Type B pancreatic cell (in vitro differentiated cells): ENCODE data around the gene HELQ. TPM values are rescaled to one million over a fixed set of nuclear protein-coding genes. Genes with fewer than 3 reads are reported as not detected.
A peak's percentile ranks its signal among the peaks of the same experiment; 100 is the strongest.

Experiments
- DNase-seq: peaks from one replicate; pipeline ENCODE4 v3.0.0; 2021; ENCODE audit warnings: mixed read lengths; ENCODE audit not compliant: unreplicated experiment; ENCODE audit errors: extremely low spot score
- H3K27ac Mint-ChIP-seq: 2 replicates; pipeline ENCODE4 v1.8.0; 2021; ENCODE audit warnings: mild to moderate bottlenecking, mixed read lengths
- H3K27me3 Mint-ChIP-seq: 2 replicates; pipeline ENCODE4 v1.8.0; 2021; ENCODE audit warnings: mixed read lengths
- H3K36me3 Mint-ChIP-seq: 2 replicates; pipeline ENCODE4 v1.8.0; 2021; ENCODE audit warnings: mixed read lengths
- H3K4me1 Mint-ChIP-seq: one replicate; pipeline ENCODE4 v1.8.0; 2021; ENCODE audit warnings: mixed read lengths; ENCODE audit not compliant: unreplicated experiment
- H3K4me3 Mint-ChIP-seq: 2 replicates; pipeline ENCODE4 v1.8.0; 2021; ENCODE audit warnings: mild to moderate bottlenecking, mixed read lengths
- H3K9me3 Mint-ChIP-seq: 2 replicates; pipeline ENCODE4 v1.8.0; 2021; ENCODE audit warnings: mixed read lengths
- CTCF ChIP-seq: fragments of 200-600 bp; sonication (generic); conservative IDR thresholded peaks from 2 replicates; pipeline ENCODE4 v1.5.0; 2021; ENCODE audit warnings: antibody characterized with exemption, mild to moderate bottlenecking
- total RNA-seq: library from RNA; stranded (reverse); gene quantifications from 2 replicates; pipeline ENCODE4 v1.2.1, GENCODE V29; 2021; ENCODE audit warnings: low replicate concordance

The HELQ gene
- total RNA-seq, 1 donor from 2014 or later = 18.0 TPM

- no peak for DNase-seq
- Mint-ChIP-seq H3K27ac (no peak overlapping the region), H3K4me1 (peaks cover 6% of the 10 kb centered on the region), H3K27me3 (no peaks in the 10 kb centered on the region), H3K4me3 (no peak overlapping the region), H3K36me3 (no peaks in the 10 kb centered on the region), H3K9me3 (no peaks in the 10 kb centered on the region)
- no peak for TF ChIP-seq CTCF
Observed at GRCh38 chr4:83370640-83370906, 85.0 kb downstream of the HELQ start.

- Mint-ChIP-seq H3K9me3 (no peaks in the 10 kb centered on the region), H3K4me3 (no peak overlapping the region), H3K36me3 (no peaks in the 10 kb centered on the region), H3K4me1 (peaks cover 6% of the 10 kb centered on the region), H3K27ac (no peak overlapping the region), H3K27me3 (no peaks in the 10 kb centered on the region)
- TF ChIP-seq CTCF = no peak
- DNase-seq = no peak
Observed at GRCh38 chr4:83369831-83370639, 85.6 kb downstream of the HELQ start.

- Mint-ChIP-seq H3K27ac (no peak overlapping the region), H3K9me3 (no peaks in the 10 kb centered on the region), H3K4me1 (peaks cover 6% of the 10 kb centered on the region), H3K27me3 (no peaks in the 10 kb centered on the region), H3K4me3 (no peak overlapping the region), H3K36me3 (no peaks in the 10 kb centered on the region)
- no peak for TF ChIP-seq CTCF
- no peak for DNase-seq
Observed at GRCh38 chr4:83364312-83364711, 91.3 kb downstream of the HELQ start.

- Mint-ChIP-seq H3K27ac (peak overlapping the region; percentile 53), H3K4me1 (peaks cover 6% of the 10 kb centered on the region)
Observed at GRCh38 chr4:83362492-83363329, 92.9 kb downstream of the HELQ start.

More at GRCh38 chr4:83362492-83363329, 92.9 kb downstream of the HELQ start:
- Mint-ChIP-seq H3K4me3 (no peak overlapping the region), H3K27me3 (no peaks in the 10 kb centered on the region), H3K9me3 (no peaks in the 10 kb centered on the region), H3K36me3 (no peaks in the 10 kb centered on the region)
- TF ChIP-seq CTCF = peak; percentile 46
- no peak for DNase-seq
